ENCODE results near the gene SPC25. TPM values are rescaled to one million over a fixed set of nuclear protein-coding genes. Genes with fewer than 3 reads are reported as not detected.

SPC25 gene
- total RNA-seq, 1 donor, result 1.1 TPM

- no peak for TF ChIP-seq CTCF (IDR thresholded peaks at IDR 0.05; ENCODE audit: extremely low read depth, low read depth, low read length)
- H3K4me3 ChIP-seq (ENCODE audit: insufficient read depth, low read length), result no peak overlapping the region
- no peaks in the 10 kb centered on the region for H3K36me3 ChIP-seq (ENCODE audit: insufficient read depth, low read length)
- H3K4me1 ChIP-seq (ENCODE audit: insufficient read depth, low read length), result peaks cover 6% of the 10 kb centered on the region
- H3K4me2 ChIP-seq (ENCODE audit: insufficient read depth, low read length), result no peak overlapping the region
- H3K79me2 ChIP-seq (ENCODE audit: insufficient read depth, low read length), result no peaks in the 10 kb centered on the region
- no peaks in the 10 kb centered on the region for H3K9me3 ChIP-seq (ENCODE audit: low read depth, low read length)
- H4K20me1 ChIP-seq (ENCODE audit: insufficient read depth, low read length), result no peaks in the 10 kb centered on the region
- no peak for DNase-seq (ENCODE audit: insufficient read length, low spot score, missing footprints)
- no peak overlapping the region for H3K27ac ChIP-seq (ENCODE audit: low read depth, low read length)
- no peak overlapping the region for H2AFZ ChIP-seq (ENCODE audit: low read length)
- no peaks in the 10 kb centered on the region for H3K27me3 ChIP-seq (ENCODE audit: insufficient read depth, low read length)
Measured at GRCh38 chr2:168821577-168821976, 68.7 kb downstream of the SPC25 start.

Other genes with a start within 250 kb of the SPC25 start
- gene NOSTRIN, start 87.8 kb downstream of the SPC25 start, total RNA-seq, result 0.59 and 1.4 TPM in 2 replicates
- gene G6PC2, start 10.9 kb upstream of the SPC25 start, total RNA-seq, result not detected in 2 replicates
- under 0.01 TPM in 1 of 2 replicates, not detected in the other for gene ABCB11, start 140.9 kb upstream of the SPC25 start, total RNA-seq
- not detected in 2 replicates for gene DHRS9, start 179.1 kb upstream of the SPC25 start, total RNA-seq